T-helper 22 cell (primary cell): ENCODE data around the gene ZNF692.

Experiments
- DNase-seq: peaks from one replicate; pipeline ENCODE4 v3.0.0-alpha.2; 2020; ENCODE audit warnings: low read depth

The ZNF692 gene

DNA sequence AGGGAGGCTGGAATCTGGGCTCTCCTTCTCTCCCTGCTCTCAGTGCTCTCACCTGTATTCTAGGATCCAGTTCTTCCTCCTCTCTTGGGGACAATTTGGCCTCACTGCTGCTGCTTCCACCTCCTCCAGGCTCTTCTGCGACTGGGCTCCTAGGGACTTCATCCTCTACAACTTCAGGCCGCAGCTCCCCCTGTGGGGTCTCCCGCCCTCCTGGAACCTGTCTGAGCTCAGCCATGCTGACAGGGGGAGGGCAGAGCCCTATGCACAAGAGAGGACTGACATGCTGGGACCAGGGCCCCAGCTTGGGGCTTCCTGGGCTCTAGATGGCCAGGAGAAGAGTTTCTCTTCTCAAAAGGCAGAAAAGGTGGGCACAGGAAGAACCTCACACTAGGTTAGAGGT is 34.2 kb downstream of the ZNF692 start:
- DNase-seq: no peak

DNA sequence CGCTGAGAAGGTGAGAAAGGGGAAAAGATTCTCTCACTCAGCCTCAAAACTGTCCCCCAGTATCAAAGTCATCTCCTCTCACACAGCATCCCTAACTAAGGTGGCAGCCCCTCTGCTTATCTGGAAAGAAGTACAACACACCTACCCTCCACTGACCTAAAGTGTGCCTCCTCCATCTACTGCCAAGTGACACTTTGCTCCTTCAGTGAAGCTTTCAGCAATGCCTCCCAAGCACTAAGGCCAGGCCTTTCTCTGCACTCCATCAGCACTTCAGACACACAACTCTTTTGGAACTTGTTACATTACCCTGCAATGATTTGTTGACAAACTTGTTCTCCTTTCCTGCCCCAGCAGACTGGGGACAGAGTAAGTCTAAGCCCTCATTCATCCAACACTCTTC is 34.6 kb downstream of the ZNF692 start:
- DNase-seq: no peak

DNA sequence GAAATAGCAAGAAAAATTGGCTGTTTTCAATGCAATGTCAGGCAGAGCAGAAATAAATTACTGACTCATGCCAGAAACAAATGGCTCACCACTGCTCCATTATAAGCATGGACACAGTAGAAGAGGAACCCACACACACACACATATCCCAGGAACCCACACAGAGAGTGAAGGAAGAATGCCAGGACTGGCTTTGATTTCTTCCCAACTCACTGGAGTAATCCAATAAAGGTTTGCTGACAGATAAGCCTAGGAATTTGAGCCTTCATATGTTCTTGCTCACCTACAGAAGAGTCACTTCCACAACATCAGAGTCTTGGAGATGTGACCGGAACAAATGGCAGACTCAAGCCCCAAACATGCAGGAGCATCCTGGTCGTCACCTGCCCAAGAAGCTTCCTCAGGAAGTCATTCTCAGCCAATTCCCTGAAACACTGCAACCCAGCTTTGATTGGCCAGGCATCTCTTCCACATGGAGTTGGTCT is 35.3 kb downstream of the ZNF692 start:
- DNase-seq: no peak

DNA sequence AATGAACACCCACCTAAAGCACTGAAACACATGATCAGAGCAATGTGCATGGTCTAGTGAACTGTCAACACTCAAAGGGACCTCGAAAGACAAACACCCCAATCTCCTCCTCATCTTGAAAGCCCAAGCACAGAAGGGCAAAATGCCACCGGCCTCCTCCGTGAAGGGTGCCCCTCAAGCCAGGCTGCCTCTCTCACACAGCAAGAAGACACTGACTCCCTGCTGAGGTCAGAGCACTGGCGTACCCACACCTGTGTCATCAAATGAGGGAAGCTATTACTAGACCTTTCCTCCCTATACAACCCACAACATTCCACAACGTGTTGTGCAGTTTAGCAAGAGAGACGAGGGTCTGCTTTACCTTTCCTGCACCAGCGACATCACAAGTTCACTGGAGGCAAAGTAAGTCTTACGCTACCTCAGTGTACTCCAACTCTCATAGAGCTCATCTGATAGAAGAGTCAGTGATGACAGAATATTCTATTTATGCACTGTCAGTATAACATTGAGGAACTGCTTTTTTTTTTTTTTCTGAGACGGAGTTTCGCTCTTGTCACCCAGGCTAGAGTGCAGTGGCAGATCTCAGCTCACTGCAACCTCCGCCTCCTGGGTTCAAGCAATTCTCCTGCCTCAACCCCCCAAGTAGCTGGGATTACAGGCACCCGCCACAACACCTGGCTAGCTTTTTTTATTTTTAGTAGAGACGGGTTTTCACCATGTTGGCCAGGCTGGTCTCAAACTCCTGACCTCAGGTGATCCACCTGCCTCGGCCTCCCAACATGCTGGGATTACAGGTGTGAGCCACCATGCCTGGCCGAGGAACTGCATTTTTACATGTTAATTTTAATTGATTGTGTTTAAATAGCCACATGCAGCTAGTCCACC is 36.5 kb downstream of the ZNF692 start:
- DNase-seq: no peak

DNA sequence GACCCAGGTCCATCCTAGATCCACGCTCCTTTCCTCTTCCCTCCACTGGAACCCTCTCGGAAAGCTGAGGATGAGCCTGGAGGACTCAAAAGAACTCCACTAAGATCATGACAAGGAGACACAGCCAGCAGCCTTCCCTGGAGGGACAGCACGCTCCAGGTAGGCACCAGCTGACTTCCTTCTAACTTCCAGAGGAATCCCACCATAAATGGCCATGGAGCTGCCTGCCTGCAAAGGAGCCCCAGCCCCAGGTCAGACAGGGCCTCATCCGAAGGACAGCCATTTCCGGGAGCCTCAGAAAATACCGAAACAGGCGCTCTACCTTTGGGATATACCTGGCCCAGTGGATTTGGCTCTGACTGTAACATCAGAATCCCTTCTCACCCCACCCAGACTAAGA is 37.2 kb downstream of the ZNF692 start:
- DNase-seq: no peak

DNA sequence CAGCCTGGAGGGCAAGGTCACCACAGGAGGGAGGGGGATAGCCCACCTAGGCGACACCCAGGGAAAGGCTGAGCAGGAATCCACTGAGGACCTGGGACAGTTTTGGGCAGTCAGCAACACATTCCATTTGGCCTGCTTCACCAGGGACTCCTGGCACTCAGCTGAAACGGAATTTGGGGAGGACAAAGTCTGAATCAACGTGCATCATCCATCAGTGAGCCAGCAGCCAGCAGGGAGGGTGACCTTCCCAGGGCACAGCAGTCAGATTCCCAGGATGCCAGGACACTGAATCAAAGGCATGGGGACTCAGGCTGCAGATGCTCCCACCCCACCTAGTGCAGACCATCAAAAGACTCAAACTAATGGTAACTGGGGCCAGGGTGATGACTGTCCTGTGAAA is 37.8 kb downstream of the ZNF692 start:
- no peak for DNase-seq

DNA sequence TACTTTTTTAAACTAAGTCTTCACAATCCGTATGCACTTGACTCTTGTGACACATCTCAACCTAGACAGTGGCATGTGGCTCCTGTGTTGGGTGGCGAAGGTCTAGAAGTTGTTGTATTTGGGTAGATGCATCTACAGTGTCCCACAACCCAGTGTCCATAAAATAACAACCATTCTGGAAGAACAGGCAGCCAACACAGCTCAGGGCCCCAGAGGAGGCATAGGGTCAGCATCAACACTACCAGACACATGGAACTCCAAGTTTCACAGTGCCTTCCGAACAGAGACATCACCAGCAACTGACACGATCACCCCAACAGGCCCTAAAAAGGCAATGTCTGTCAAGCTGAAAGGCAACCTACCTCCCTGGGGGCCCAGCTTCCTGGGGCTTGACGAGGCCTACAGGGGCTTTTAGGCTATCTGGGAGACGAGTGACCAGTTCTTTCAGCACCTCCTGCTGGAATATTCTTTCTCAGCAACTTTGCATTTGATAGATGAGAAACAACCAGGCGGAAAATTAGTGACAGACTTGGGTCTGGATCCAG is 38.8 kb downstream of the ZNF692 start:
- no peak for DNase-seq

DNA sequence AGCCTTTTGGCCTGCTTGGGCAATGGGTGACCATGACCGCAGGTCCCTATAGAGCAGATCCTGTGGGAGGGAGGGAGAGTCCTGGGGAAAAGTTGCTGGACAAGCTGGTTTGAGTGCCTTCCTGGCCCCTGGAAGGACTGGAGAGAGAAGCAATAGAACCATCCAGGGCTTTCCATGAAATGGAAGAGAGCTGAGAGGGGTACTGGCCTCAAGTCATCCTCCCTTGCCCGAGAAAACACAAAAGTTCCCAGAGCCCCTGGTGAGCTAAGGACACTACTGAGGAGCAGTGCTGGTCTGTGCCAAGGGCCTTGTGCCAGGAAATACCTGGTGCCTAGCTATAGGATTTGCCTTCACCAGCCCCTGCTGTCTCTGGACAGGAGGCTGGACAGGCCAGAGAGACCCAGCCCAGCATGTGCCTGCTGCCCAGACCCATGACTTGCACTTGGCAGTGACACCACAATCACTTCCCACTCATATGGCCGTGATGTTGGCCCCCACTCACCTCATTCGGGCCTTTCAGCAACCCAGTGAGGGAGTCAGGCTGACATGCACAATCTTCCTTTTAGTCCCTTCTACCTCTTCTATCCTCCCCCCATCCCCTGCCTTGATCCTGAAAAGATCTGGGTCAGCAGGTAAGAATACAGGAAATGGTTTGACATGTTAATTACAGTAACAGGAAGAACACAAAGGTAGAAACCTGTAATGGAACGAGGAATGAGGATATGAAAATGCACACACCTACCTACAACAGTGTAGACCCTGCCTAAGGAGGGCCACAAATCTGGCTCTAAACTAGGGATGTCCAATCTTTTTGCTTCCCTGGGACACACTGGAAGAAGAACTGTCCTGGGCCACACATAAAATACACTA is 40.1 kb downstream of the ZNF692 start:
- no peak for DNase-seq

DNA sequence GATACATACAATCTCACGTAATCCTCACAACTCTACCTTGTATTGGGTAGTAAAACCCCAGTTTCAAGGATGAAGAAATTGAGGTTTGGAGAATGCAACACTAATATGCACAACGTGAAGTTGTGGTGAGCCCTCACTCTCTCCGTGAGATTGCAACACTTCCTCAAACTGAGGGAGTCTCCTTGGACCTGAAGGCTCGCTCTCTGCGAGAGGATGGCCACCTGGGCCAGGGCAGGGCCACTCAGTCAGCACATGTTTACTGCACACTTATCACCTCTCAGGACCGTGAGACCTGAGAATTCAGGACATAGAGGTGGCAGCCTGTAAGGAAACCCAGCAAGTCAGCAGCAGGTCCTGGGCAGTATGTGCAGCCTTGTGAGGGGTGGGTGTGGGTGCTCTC is 41.8 kb downstream of the ZNF692 start:
- no peak for DNase-seq

DNA sequence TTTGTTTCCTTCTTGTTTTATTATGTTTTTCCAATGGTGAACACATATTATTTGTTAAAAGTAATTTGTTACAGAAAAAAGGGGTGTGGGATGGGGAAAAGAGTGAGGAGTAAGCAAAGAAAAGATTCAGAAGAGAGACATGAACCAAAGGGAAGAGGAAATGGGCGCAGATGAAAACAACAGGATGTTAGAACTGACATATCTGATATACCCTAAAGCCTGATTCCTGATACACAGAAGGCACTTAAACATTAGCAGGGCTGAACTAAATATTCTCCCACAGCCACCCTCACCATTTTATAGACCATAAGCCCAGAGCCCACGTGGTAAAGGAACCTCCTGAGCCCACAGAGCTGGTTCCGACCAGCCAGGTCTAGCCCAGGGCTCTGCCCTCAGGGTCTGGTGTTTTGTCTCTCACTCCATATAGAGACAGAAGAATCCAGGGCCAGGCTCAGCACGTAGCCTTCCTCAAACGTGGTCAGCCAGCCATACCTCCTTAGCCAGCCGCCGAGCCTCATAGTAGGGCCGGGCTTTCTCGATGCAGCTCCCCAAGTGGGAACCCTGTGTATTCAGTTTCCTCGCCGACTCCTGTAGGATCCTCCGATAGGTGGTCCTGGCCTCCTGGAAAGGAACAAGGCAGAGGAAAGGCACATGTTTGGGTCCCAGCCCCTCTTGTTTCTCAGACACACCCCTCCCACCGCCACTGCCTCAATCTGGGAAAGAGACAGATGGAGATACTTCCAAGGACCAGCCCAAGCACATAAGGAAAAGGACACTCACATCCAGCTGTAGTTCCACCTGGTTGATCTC is 42.6 kb downstream of the ZNF692 start:
- no peak for DNase-seq

DNA sequence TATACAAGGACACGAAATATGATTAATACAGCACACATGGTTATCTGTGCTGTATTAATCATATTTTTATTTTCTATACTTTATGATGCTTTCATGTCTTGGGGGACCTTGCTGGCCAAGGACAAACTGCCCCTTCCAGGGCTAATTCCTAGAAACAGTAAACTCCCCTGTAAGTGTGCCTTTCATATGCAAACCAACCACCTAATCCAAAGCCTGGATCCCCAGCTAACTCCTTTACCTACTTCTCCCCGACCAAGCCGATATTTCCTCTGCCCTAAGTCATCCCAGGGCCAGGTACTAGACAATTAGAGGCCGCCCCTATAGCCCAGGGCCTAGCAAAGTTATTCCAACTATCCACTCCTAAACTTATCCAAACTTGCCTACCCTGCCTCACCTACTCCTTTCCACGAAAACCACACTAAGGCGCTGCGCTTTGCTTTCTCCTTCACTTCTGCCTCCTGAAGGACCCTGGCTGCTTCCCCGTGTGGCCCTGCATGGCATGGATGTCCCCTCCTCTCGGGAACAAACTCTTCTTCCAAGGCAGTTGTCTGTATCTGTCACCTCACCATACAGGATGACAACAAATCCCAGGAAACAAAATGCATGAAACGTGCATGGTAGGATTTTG is 43.4 kb downstream of the ZNF692 start:
- DNase-seq: no peak

DNA sequence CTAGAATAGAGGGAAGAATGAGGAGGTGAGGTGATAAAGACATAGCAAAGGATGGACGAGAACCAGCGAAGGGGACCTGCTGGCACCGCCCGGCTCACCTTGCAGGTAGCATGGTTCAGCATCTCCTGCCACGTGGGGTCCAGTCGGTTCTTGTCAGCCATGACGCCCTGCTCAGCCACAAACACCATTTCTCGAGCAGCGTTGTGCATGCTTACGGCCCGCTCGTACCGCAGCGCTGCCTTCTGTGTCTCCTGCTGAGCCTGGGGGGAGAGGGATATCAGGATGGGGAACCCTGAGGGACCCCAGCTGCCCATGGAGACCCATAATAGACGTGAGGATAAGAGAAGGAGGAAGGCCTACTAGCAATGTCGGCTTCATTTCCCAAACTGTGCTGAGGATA is 44.5 kb downstream of the ZNF692 start:
- DNase-seq: no peak

DNA sequence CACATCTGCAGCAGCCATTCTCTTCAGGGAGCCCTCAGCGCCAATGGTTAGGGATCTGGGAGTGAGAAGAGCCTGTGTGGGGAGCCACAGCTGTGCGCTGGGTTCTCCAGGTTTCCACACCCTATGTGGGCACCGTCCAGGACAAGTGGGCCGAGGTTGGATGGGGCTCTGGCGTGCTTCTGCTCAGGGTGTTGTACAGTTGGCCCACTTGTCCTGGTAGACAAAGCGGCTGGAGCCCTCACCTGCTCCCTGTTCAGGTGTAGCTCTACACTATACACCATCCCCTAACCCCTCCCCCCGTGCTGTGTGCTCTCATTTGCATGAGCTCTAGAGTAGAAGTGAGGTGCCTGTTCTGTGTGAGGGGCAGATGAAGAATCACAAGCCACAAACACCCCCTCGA is 45.3 kb downstream of the ZNF692 start:
- DNase-seq: no peak

DNA sequence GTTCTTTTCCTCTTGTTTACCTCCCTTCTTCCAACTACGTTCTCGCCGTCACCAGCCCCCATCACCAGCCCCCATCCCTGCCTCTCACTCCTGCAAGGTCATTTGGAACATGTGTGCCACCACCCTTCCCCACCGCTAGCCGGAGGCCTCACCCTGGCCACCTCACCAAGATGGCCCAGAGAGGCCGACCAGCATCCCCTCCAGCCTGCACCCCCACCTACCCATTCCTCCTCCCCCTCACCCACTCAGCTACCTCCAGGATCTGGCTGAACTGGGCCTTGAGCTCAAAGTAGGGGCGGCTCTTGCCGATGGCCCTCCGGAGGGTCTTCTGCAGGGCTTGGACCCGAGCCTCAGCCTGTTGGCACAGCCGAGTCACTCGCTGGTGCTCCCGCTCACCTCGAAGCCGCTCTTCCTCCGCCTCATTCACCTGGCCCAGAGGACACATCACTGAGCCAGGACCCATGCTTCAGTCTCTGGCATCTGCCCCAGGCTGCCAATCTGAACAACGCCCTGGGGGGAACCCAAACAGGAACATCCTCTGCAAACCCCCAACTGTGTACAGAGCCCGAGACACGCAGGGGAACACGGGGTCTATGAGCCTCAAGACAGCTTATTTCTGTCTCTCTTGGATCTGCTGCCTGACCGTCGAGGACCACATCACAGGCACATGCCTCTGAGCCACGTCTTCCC is 46.0 kb downstream of the ZNF692 start:
- DNase-seq: no peak

DNA sequence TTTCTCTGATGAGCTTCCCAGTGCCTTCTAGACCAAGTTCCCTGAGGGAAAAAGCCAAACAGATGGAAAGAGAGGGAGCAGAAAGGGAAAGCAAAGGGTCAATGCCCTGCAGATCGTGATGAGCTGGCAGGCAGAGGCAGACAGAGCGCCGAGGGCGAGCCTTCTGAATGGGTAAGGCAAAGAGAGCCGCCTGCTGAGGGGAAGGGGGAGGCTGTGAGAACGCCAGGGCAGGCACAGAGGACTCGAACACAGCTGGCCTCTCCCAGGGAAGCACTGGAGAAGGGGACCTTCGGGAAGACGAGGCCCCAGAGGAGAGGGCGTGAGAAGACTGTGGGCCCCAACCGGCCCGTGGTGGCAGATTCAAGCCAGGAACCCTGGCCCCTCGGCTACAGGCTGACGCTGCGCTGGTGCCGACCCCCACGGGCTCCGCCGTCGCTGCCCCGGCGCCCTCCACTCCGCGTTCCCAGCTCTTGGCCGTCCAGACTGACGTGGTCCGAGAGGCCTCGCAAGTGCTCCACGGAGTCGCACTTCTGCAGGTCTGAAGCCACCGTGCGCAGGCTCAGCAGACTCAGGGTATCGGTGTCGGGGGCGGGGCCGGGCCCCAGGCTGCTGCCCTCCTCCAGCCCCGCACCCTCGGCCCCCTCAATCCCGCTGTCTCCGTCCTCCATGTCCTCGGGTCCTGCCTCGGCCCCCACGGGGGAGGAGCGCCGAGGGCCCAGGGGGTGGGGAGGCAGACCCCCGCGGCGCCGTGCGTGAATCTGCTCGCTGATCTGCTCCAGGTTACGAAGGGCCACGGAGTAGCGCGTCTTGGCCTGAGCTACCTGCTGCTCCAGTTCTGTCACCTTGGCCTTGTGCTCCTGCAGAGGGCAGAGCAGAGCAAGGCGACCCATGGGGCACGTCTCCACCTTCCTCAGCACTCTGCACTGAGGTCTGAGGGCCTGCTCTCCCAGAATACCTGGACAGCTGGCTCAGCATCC is 47.1 kb downstream of the ZNF692 start:
- DNase-seq: no peak

DNA sequence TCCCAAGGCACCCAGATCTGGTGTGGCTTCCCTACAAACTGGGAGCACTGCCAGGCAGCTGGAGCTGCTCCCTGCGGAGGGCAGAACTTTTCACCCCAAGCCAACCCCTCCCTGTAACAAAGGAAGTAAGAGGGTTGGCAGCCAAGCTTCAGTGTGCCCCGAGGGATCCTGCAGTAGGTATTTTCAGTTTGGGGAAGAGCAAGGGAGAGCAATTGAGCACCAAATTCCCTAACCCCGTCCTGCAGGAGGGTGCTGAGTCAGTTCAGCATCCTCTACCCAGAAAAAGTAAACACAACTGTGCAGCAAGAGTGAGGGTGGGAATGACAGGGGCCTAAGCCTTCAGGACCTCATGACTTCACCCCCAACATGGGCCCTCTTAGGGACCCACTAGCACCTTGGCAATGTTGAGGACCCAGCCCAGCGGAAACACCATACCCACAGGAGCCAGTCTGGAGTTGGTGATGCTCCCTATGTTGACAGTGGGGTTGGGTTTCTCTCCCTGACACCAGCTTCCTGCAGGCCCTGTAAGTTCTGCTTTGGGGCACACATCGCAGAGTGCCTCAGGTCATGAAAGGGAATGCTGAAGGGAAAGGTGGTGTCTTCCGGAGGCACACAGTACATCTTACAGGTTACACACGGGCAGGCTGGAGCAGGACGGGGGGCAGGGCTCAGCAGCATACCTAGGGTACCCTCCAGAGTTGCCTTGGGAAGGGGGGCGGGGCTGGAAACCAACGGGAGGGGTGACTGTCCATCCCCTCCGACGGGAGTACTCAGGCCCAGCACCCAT is 48.0 kb downstream of the ZNF692 start:
- no peak for DNase-seq

DNA sequence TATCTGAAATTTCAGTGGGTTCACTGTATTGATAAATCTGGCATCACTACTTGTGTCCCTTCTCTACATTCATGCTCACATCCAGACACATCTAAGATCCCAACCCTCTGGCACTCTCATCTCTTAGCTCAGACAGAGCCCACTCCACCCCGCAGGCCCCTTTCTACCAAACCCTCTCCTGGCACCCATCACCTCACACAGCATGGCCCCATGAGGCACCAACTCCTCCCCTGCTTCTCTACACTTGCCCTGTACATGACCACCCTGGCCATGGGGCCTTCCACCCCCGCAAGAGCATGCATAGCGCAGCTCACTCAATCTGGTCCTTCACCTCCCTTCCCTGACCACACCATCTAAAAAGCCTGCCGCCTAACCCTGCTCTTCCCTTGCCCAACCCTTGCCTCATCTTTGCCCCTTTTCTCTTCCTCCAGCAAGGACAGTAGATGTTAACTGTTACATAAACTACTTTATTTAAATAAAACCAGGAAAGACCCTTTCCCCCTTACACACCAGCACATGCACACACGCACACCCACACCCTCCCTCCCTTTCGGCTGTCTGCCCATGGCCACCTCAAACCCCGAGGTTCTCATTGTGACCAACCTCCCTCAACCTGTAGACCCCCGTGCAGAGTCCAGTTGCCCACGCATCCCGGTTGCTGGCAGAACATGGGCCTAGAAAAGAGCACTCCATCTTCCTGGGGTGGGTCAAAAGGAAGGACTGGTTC is 48.7 kb downstream of the ZNF692 start:
- DNase-seq: no peak

DNA sequence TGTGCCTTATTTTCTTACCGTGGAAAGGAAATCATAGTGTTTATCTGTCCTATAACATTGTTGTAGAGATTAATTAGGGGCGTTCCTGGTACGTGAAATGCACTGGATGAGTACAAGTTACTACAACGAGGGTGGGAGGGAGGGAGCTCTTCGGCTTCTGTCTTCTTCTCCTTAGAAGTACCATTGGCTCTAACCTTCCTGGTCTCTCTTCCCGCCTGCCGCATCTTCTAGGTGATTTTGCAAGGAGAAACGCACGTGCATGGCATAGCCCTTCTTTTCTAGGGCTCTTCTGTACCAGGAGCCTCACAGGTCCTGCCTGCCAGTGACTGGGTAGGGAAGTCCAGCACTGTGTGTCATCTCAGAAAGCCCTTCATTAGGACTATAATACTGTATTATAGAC is 50.0 kb downstream of the ZNF692 start:
- DNase-seq: no peak
